Measurements from ENCODE around the gene TBL1XR1.
"Not testable (repeated sequence)": the region's sequence is repeated elsewhere in the genome, so short reads cannot be mapped to it uniquely, and the experiment has no call there.

The TBL1XR1 gene

GRCh38 chr3:177056927-177057326, 140.4 kb downstream of the TBL1XR1 start:
- no peak for DNase-seq

- no peak for DNase-seq
These were observed 141.4 kb downstream of the TBL1XR1 start for GRCh38 chr3:177055605-177056571.

- DNase-seq: no peak
These were observed 144.2 kb downstream of the TBL1XR1 start for GRCh38 chr3:177053107-177053506.

GRCh38 chr3:177051411-177051810, 145.9 kb downstream of the TBL1XR1 start:
- DNase-seq: no peak

GRCh38 chr3:177050501-177051237, 146.6 kb downstream of the TBL1XR1 start:
- DNase-seq: peak; percentile 87

- DNase-seq: no peak
These were observed 151.5 kb downstream of the TBL1XR1 start for GRCh38 chr3:177045767-177046166.

GRCh38 chr3:177045222-177045621, 152.1 kb downstream of the TBL1XR1 start:
- DNase-seq: no peak

GRCh38 chr3:177041730-177042551, 155.3 kb downstream of the TBL1XR1 start:
- no peak for DNase-seq

GRCh38 chr3:177041021-177041729, 156.1 kb downstream of the TBL1XR1 start:
- no peak for DNase-seq

- DNase-seq: no peak
These were observed 157.6 kb downstream of the TBL1XR1 start for GRCh38 chr3:177039490-177040274.

GRCh38 chr3:177037241-177037640, 160.0 kb downstream of the TBL1XR1 start:
- DNase-seq: no peak

- DNase-seq: no peak
These were observed 161.6 kb downstream of the TBL1XR1 start for GRCh38 chr3:177035676-177036075.

GRCh38 chr3:177034832-177035475, 162.3 kb downstream of the TBL1XR1 start:
- peak; percentile 82 for DNase-seq

- DNase-seq: peak; percentile 66
These were observed 170.6 kb downstream of the TBL1XR1 start for GRCh38 chr3:177026505-177027277.

- DNase-seq: no peak
These were observed 181.4 kb downstream of the TBL1XR1 start for GRCh38 chr3:177015881-177016280.

- DNase-seq: no peak
These were observed 183.5 kb downstream of the TBL1XR1 start for GRCh38 chr3:177013681-177014280.

- no peak for DNase-seq
These were observed 191.4 kb downstream of the TBL1XR1 start for GRCh38 chr3:177005718-177006405.

- not testable (repeated sequence) for DNase-seq
These were observed 197.1 kb downstream of the TBL1XR1 start for GRCh38 chr3:177000159-177000558.

GRCh38 chr3:176995946-176996345, 201.3 kb downstream of the TBL1XR1 start:
- no peak for DNase-seq
